H54 (cell line): ENCODE results near the gene DNAH3.
"Not testable (repeated sequence)": the region's sequence is repeated elsewhere in the genome, so short reads cannot be mapped to it uniquely, and the experiment has no call there.

Experiments
- DNase-seq: peaks from one replicate; pipeline ENCODE4 v3.0.0; 2011; ENCODE audit warnings: low spot score, mixed read lengths; ENCODE audit not compliant: insufficient read length
- FAIRE-seq: peaks from 3 replicates; lab custom pipeline; 2011; peaks lifted over from hg19 to GRCh38; lab: Jason Lieb, UNC
- POLR2A ChIP-seq: IDR thresholded peaks from 2 replicates; pipeline ENCODE4 v1.6.1; 2011; ENCODE audit warnings: low read depth, mild to moderate bottlenecking, low read length

Gene DNAH3

GRCh38 chr16:20930365-20930690 lies 220.3 kb downstream of the DNAH3 start:
- FAIRE-seq, result no peak
- DNase-seq, result no peak
- no peak for TF ChIP-seq POLR2A

- FAIRE-seq, DNase-seq: not testable (repeated sequence)
These were observed 220.8 kb downstream of the DNAH3 start for GRCh38 chr16:20929676-20930364.

- no peak for TF ChIP-seq POLR2A
- DNase-seq (no peak), FAIRE-seq (no peak)
These were observed 221.8 kb downstream of the DNAH3 start for GRCh38 chr16:20928774-20929411.

- FAIRE-seq (no peak), DNase-seq (no peak)
- no peak for TF ChIP-seq POLR2A
These were observed 224.9 kb downstream of the DNAH3 start for GRCh38 chr16:20925751-20926150.

- no peak for DNase-seq
- no peak for TF ChIP-seq POLR2A
- no peak for FAIRE-seq
These were observed 226.8 kb downstream of the DNAH3 start for GRCh38 chr16:20923876-20924275.

- DNase-seq, result no peak
- no peak for FAIRE-seq
- no peak for TF ChIP-seq POLR2A
These were observed 229.8 kb downstream of the DNAH3 start for GRCh38 chr16:20920799-20921198.

GRCh38 chr16:20920091-20920490 lies 230.6 kb downstream of the DNAH3 start:
- no peak for DNase-seq
- TF ChIP-seq POLR2A, result no peak
- no peak for FAIRE-seq

GRCh38 chr16:20918486-20919239 lies 232.0 kb downstream of the DNAH3 start:
- no peak for DNase-seq
- no peak for FAIRE-seq
- no peak for TF ChIP-seq POLR2A

GRCh38 chr16:20916942-20917341 lies 233.7 kb downstream of the DNAH3 start:
- FAIRE-seq (no peak), DNase-seq (no peak)

GRCh38 chr16:20916289-20916688 lies 234.4 kb downstream of the DNAH3 start:
- DNase-seq (no peak), FAIRE-seq (no peak)
- no peak for TF ChIP-seq POLR2A

More at GRCh38 chr16:20916942-20917341, 233.7 kb downstream of the DNAH3 start:
- TF ChIP-seq POLR2A, result no peak

- FAIRE-seq, result peak; percentile 30
- no peak for TF ChIP-seq POLR2A
- DNase-seq, result no peak
These were observed 239.3 kb downstream of the DNAH3 start for GRCh38 chr16:20911361-20911760.

GRCh38 chr16:20910781-20911321 lies 239.8 kb downstream of the DNAH3 start:
- TF ChIP-seq POLR2A, result no peak
- DNase-seq (no peak), FAIRE-seq (peak; percentile 68)

- FAIRE-seq (peak; percentile 89), DNase-seq (no peak)
- no peak for TF ChIP-seq POLR2A
These were observed 244.0 kb downstream of the DNAH3 start for GRCh38 chr16:20906341-20907255.
